RPMI8226 (cell line): ENCODE results near the gene TOLLIP.

Experiments used
- DNase-seq: peaks from one replicate; pipeline ENCODE4 v3.0.0-alpha.2; 2015

TOLLIP gene

GRCh38 chr11:1310318-1310687, 871 bp upstream of the TOLLIP start:
- DNase-seq, result no peak

- DNase-seq, result no peak
Measured at GRCh38 chr11:1308743-1309497, 512 bp downstream of the TOLLIP start.

GRCh38 chr11:1307998-1308742, 1.3 kb downstream of the TOLLIP start:
- DNase-seq, result no peak

- no peak for DNase-seq
Measured at GRCh38 chr11:1307163-1307870, 2.1 kb downstream of the TOLLIP start.

- DNase-seq, result no peak
Measured at GRCh38 chr11:1306186-1307162, 3.0 kb downstream of the TOLLIP start.

- DNase-seq, result no peak
Measured at GRCh38 chr11:1305501-1306056, 3.9 kb downstream of the TOLLIP start.

- no peak for DNase-seq
Measured at GRCh38 chr11:1305063-1305495, 4.4 kb downstream of the TOLLIP start.

GRCh38 chr11:1304380-1304779, 5.1 kb downstream of the TOLLIP start:
- DNase-seq, result no peak

- DNase-seq, result no peak
Measured at GRCh38 chr11:1303973-1304372, 5.5 kb downstream of the TOLLIP start.

- no peak for DNase-seq
Measured at GRCh38 chr11:1303126-1303821, 6.2 kb downstream of the TOLLIP start.

- no peak for DNase-seq
Measured at GRCh38 chr11:1302461-1303125, 6.8 kb downstream of the TOLLIP start.

GRCh38 chr11:1302041-1302460, 7.4 kb downstream of the TOLLIP start:
- no peak for DNase-seq

- DNase-seq, result no peak
Measured at GRCh38 chr11:1301220-1302000, 8.0 kb downstream of the TOLLIP start.

- DNase-seq, result no peak
Measured at GRCh38 chr11:1300569-1301187, 8.8 kb downstream of the TOLLIP start.

- no peak for DNase-seq
Measured at GRCh38 chr11:1300121-1300520, 9.3 kb downstream of the TOLLIP start.

- no peak for DNase-seq
Measured at GRCh38 chr11:1299621-1300020, 9.8 kb downstream of the TOLLIP start.

- DNase-seq, result no peak
Measured at GRCh38 chr11:1298695-1299492, 10.5 kb downstream of the TOLLIP start.

GRCh38 chr11:1297576-1298473, 11.6 kb downstream of the TOLLIP start:
- no peak for DNase-seq
